ENCODE measurements around the gene WBP4.
"Not testable (repeated sequence)": the region's sequence is repeated elsewhere in the genome, so short reads cannot be mapped to it uniquely, and the experiment has no call there.

WBP4 gene

DNA sequence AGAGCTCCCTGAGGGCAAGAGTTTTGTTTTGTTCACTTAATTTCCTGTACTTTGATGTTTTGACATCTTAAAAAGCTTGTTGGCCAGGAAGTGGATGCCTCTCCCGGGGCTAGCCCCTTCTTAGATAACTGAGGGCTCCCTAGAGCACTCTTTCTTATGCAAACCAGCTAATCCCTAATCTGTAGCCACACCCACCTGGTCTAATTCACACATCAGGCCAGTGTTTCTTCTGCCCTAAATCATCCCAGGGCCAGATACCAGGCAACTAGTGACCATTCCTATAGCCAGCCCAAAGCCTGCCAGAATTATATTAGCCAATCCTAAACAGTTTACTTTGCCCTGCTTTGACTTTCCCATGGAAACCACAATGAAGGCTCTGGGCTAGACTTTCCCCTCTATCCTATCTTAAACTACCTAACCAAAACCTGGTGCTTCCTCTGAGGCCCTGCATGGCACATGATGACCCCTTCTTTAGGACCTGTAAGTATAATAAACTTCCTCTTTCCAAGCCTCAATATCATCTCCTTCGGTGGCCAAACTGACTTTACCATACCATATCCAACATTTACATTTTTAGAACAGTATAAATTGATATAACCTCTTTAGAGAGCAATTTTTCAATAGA is 24.8 kb downstream of the WBP4 start:
- DNase-seq (ENCODE audit: low spot score): no peak

DNA sequence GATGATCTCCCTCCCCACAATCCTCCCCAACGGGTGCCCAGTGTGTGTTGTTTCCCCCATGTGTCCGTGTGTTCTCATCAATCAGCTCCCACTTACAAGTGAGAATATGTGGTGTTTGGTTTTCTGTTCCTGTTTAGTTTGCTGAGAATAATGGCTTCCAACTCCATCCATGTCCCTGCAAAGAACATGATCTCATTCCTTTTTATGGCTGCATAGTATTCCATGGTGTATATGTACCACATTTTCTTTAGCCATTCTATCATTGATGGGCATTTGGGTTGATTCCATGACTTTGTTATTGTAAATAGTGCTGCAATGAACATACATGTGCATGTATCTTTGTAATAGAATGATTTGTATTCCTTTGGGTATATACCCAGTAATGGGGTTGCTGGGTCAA is 34.4 kb downstream of the WBP4 start:
- DNase-seq (ENCODE audit: low spot score): not testable (repeated sequence)

DNA sequence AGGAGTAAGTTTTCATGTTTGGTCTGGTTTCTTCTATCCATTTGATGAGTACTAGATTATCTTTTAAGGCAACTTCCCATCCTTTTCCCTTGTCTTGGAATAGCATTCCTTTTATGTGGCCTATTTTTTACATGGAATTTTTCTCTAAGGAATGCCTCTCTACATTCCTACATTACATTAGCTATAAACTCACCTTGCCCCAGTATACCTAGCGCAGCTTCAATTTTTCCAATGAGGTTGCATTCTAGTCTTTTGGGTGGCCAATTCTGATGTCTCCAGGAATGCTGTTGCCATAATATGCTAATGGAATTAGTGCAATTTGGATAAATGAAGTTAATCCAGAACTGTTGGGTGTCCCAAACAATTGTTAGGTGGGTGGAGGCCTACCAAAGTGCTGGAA is 37.5 kb downstream of the WBP4 start:
- no peak for DNase-seq (ENCODE audit: low spot score)

DNA sequence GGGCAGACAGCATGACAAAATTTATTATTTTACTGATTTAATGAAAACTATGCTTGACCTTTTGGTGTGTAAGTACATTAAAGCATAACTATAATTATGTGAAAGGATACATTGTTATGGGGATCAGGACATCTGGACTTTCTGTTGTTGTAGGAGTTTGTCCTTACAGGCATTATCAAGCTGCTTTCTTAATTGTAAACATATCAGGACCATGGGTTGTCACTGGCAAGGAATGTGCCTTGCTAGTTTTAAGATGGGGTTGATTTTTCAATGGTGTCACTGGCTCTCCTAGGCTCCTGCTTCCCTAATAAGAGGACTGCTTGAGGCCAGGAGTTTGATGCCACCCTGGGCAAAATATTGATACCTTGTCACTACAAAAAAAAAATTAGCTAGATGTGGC is 38.7 kb downstream of the WBP4 start:
- DNase-seq (ENCODE audit: low spot score): no peak

DNA sequence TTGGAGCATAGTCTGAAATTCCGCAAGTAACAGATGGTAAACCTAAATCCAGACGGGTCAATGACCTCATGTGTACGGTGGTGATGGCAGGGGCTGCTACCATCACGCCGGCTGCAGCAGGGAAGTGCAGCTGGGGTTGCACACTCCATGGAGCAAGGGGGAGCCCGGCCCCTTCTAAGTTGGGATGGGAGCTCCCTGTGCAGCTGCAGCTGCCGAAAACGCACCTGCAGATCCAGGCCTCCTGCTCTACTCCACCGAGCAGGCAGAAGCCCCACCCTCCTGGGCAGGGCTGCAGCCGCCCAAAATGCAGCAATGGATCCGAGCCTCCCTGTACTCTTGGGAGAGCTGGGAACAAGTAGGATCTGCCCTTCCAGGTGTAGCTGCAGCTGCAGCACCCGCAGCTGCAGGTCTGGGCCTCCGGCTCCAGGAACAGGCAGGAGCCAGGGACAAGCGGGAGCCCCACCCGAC is 45.8 kb downstream of the WBP4 start:
- DNase-seq (ENCODE audit: low spot score): no peak

DNA sequence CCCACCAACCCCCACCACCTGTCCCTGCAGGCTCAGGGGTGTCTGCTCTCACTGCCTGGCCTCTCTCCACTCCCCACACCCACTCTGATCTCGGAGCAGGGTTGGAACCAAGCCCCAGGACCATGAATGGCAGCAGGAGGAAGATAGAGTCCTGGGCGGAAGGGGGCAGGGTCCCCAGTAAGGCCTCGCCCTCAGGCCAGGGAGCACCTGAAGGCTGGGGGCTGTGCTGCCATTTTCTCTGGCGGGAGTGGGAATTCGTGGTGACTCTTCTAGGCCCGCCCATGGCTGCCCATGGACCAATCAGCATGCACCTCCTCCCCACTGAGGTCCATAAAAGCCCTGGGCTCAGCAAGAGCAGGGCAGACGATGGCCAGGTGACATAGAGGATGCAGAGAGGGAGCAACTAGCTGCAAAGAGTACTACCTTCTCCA is 46.3 kb downstream of the WBP4 start:
- DNase-seq (ENCODE audit: low spot score): no peak

DNA sequence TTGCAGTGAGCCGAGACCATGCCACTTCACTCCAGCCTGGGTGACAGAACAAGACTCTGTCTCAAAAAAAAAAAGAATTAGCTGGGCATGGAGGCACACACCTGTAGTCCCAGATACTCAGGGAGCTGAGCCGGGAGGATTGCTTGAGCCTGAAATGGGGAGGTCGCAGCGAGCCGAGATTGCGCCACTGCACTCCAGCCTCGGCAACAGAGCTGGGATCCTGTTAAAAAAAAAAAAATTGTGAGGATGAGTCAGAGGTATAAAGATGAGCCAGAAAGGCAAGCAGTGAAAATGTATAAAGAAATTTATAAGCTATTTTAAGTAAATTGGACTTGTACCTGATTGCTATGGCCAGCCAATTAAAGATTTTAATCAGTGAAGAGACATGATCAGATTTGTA is 50.1 kb downstream of the WBP4 start:
- DNase-seq (ENCODE audit: low spot score): no peak

DNA sequence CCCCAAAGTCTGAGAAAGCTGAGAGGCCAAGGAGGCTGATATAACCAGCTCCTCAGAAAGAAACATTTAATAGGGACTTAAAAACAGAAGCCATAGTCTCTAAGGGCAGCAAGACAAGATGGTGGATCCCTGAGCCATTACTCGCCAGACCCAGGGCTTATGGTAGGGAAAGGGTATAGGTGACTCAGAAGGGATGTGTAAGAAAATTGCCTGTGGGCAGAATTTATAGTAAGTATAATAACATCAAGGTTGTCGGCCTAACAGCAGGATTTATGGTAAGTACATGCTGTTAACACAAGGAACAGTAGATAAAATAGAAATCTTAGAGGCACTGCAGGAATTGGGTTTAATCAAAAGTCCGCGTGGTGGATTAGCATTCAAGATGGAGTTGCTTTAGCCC is 56.6 kb downstream of the WBP4 start:
- DNase-seq (ENCODE audit: low spot score): no peak

DNA sequence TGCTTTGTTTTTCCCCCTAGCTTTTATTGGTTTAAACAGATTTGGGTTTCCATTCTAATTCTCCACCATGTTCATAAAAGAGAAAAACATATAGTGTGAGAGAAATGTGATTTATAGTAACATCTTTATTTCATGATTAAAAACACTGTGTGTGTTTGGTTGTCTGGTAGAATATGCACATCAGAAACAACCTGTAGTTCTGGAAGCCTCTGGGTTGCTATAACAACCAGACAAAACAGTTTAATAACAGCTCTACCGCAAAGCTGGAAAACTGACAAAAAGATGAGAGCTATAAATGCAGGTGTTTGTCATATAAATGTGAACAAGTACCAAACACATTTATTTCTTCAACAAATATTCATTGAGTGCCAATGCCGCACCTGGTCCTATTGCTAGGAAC is 61.5 kb downstream of the WBP4 start:
- peak; percentile 54 for DNase-seq (ENCODE audit: low spot score)

DNA sequence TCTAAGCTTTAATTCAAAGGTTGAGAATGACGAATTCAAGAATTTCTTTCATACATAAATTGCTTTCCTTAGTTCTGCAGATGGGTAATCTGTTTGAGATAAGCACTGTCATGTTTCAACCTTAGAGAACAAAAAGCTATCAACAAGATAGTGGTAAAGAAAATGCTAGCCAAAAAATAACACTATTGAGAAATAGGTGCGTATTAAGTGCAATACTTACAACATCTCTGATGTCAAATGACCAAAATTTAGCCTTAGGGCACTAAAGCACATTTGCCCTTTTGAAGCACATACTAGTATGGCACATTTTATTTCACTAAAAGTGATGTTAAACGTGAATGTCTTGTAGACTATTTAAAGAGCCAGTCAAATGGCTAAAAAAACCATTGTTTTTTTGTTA is 66.4 kb downstream of the WBP4 start:
- no peak for DNase-seq (ENCODE audit: low spot score)

DNA sequence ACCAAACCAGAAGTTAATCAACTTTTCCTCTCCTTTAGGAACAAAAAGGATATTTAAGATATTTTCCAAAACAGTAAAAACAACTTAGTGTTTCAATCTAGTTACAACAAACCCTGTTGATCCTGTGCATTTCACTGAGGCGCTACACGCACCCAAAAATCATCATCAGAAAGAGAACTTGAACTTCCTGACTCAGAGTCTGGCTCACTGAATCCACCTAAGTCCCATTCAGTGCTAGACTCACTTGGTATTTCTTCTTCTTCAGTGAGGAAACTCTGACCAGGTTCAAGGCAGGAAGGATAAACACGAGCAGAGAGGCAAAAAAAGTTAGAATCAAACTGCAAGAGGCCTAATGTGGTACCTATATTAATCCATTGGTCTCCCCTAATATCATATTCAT is 69.0 kb downstream of the WBP4 start:
- DNase-seq (ENCODE audit: low spot score): peak; percentile 17

DNA sequence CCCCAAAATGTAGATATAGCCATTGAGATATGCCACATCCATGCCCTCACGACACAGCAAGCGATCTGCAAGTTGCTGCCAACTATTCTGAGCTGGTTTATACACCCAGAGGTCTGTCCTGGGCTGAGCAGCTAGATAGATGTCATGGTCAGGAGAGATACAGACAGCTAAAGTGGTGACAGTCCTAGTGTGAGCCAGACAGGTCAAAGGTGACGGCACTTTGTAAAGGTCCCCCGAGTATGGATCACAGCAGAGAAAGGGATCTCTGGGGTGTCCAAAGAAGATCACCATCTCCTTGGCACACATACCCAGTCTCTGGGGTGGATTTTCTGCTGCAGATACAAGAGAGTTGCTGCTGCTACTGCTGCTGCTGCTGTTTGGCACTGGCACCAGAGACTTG is 69.9 kb downstream of the WBP4 start:
- not testable (repeated sequence) for DNase-seq (ENCODE audit: low spot score)

DNA sequence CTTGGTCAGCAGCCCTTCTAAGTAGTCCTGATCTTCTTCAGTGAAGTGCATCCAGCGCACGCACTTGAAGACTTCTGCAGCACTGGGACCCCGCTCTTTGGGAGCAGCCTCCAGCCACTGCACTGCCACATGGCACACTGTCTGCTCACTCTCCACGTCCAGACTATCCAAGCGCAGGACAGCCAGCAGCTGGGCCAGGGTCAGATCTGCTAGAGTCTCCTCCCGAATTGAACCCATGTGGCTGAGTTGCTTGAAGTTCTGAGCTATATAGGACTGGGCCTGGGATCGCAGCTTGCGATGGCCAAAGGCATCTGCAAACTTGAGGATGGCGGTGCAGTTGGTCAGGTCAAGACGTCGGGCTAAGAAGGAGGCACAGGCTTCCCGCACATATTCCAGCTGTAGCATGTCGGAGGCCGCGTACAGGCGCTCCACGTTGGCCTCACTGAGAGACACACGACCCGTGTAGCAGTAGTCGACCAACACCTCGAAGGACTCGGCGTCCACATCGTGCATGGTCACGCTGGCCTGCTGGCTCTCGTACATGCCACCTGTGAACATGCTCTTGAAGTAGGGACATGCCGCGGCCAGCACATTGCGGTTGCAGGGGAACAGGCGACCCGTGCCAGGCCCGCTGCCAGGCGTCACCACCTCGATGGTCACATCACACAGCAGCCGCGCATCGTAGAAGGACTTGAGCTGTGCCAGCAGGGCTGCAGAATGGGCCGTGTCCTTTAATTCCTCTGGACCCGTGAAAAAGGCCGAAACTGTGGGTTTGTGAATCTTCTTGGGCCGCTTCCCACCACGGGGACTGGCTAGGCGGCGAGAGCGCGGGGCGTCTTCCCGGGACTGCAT is 70.6 kb downstream of the WBP4 start:
- DNase-seq (ENCODE audit: low spot score): not testable (repeated sequence)

DNA sequence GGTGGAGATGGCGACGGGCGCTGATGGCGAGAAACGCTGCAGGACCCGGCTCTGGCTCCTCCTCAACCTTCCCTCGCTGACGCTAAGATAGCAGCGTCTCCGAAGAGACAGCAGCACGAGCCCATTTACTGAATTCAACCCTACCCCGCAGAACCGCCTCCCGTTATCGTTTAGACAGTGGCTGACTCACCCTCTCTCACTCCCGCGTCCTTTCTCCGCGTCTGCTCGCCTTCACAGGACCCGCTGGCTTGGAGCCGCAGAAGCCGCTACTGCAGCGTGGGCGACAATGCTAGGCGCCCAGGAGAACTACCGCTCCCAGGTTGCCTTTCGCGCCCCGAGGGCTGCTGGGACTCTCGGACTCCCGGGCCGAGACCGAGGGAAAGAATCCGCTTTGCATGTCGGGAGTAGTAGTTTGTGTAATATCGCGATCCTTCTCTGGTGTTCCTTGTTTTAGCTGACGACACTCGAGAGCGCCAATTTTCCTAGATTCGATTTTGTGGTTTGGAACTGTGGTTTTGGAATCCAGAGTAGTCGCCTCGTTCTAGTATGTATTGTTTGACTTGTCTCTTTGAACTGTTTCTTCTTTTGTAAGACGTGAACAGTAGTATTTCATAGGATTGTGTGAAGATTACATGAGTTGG is 71.3 kb downstream of the WBP4 start, which contains the start of gene KBTBD6:
KBTBD6 (minus strand) TSS at position 291 of the 641 bp plus-strand sequence. CDS start 291 bp downstream, outside the sequence.
- peak; percentile 94 for DNase-seq (ENCODE audit: low spot score)
